ENCODE data around the gene KEAP1. TPM values are rescaled to one million over a fixed set of nuclear protein-coding genes. Genes with fewer than 3 reads are reported as not detected.

The KEAP1 gene
- total and polyA plus RNA-seq, 2 of the 13 experiments (the other 11 are each of a cell fraction or from before 2014, with no cell fraction given): 56.7 to 72.9 TPM

DNA sequence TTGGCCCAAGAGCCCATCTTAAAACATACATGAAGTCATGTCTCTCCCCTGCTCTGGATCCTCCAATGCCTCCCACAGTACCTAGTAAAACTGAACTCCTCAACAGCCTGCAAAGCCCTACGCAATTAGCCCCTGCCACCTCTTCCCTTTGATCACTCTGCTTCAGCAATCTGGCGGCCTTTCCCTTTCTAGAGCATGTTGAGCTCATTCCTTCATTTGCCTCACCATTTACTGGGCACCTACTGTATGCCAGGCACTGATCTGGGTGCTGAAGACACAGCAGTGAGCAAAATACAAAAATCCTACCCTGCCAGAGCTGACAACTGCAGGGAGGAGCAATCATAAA lies 2.9 kb downstream of the KEAP1 start:
- Histone ChIP-seq H3K27ac (ENCODE audit: extremely low read length, insufficient read depth, low read length) (peak overlapping the region; percentile 27), H3K4me3 (replicated peaks in 1 of 3; ENCODE audit: insufficient read depth in 1 of 3, low read depth in 2 of 3, low read length in 3 of 3) (no peak overlapping the region), H3K27me3 (ENCODE audit: control insufficient read depth in 1 of 2, insufficient read depth in 2 of 2, low read length in 2 of 2) (no peaks in the 10 kb centered on the region), H3K4me1 (ENCODE audit: insufficient read depth, low read length) (peaks cover 43% of the 10 kb centered on the region), H3K9ac (ENCODE audit: insufficient read depth, low read depth, low read length) (no peak overlapping the region), H3K9me3 (ENCODE audit: low read length) (no peaks in the 10 kb centered on the region), H3K36me3 (replicated peaks in 1 of 2; ENCODE audit: control insufficient read depth in 1 of 2, insufficient read depth in 2 of 2, low read length in 2 of 2) (peaks cover 16 to 39% of the 10 kb centered on the region in 2 experiments), H3K79me2 (ENCODE audit: insufficient read depth, low read length) (peaks cover 49% of the 10 kb centered on the region), H3K4me2 (ENCODE audit: low read depth, low read length) (peak overlapping the region; percentile 6; the same call in 1 of the 2 replicates), H2AFZ (ENCODE audit: low read length) (no peak overlapping the region), H4K20me1 (ENCODE audit: insufficient read depth, low read length) (no peaks in the 10 kb centered on the region)
- DNase-seq (ENCODE audit: low spot score) (no peak), ATAC-seq (no peak), FAIRE-seq (no peak)
- TSS peak; percentile 27 for BruUV-seq (replicated peaks)
- intact Hi-C loops (cut with micrococcal nuclease; ENCODE audit: unreplicated experiment): no loop called here
- WGBS (ENCODE audit: low lambda C conversion rate): 97% methylated on average over 2 of the region's 2 CpGs
- TF ChIP-seq PRPF4 (IDR thresholded peaks at IDR 0.05; ENCODE audit: low read depth, low read length, poor library complexity, severe bottlenecking) (no peak), POLR2G (IDR thresholded peaks at IDR 0.05; ENCODE audit: low read depth, low read length) (peak; percentile 17; the same call in 1 of the 2 replicates)
- ChIA-PET CTCF (ENCODE audit: low intra/inter-chr PET ratio, low total read pairs) (no interaction called here), POLR2A (no interaction called here)
- in situ Hi-C loops (cut with HindIII; ENCODE audit: extremely low pct_ligation_motif_present, low pct_unique_long_range_greater_than_20kb): no loop called here

DNA sequence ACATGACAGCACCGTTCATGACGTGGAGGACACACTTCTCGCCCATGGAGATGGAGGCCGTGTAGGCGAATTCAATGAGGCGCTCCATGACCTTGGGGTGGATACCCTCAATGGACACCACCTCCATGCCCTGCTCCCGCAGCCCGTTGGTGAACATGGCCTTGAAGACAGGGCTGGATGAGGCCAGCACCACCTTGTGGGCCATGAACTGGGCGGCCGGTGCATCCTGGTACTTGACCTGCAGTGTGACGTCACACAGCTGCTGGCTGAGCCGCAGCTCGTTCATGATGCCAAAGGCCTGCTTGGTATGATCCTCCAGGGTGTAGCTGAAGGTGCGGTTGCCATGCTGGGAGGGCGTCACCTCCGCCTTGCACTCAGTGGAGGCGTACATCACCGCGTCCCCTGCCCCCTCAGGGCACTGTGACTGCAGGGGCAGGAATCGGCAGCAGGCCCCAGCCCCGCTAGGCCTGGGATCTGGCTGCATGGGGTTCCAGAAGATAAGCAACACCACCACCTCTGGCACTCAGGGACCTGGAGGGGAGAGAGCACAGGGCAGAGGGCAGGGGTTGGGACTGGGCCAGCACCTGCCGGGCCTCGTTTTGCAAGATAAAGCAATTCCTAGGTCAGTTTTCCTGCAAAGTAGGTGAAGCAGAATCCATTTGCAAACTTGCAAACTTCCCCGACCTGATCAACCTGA lies 3.5 kb downstream of the KEAP1 start:
- no peaks in the 10 kb centered on the region for H3K9me3 ChIP-seq (ENCODE audit: low read length)
- no peak overlapping the region for H3K9ac ChIP-seq (ENCODE audit: insufficient read depth, low read depth, low read length)
- POLR2A ChIA-PET: no interaction called here
- no peak overlapping the region for H2AFZ ChIP-seq (ENCODE audit: low read length)
- CTCF ChIA-PET (ENCODE audit: low intra/inter-chr PET ratio, low total read pairs): no interaction called here
- in situ Hi-C loops (cut with HindIII; ENCODE audit: extremely low pct_ligation_motif_present, low pct_unique_long_range_greater_than_20kb) (no loop called here), intact Hi-C loops (cut with micrococcal nuclease; ENCODE audit: unreplicated experiment) (no loop called here)
- H3K79me2 ChIP-seq (ENCODE audit: insufficient read depth, low read length): peaks cover 49% of the 10 kb centered on the region
- H3K36me3 ChIP-seq (replicated peaks in 1 of 2; ENCODE audit: control insufficient read depth in 1 of 2, insufficient read depth in 2 of 2, low read length in 2 of 2): peaks cover 16 to 42% of the 10 kb centered on the region in 2 experiments
- TF ChIP-seq AGO2 (optimal IDR thresholded peaks at IDR 0.05; ENCODE audit: low read depth, low read length): peak; percentile 82
- TF ChIP-seq, protein P1, sequence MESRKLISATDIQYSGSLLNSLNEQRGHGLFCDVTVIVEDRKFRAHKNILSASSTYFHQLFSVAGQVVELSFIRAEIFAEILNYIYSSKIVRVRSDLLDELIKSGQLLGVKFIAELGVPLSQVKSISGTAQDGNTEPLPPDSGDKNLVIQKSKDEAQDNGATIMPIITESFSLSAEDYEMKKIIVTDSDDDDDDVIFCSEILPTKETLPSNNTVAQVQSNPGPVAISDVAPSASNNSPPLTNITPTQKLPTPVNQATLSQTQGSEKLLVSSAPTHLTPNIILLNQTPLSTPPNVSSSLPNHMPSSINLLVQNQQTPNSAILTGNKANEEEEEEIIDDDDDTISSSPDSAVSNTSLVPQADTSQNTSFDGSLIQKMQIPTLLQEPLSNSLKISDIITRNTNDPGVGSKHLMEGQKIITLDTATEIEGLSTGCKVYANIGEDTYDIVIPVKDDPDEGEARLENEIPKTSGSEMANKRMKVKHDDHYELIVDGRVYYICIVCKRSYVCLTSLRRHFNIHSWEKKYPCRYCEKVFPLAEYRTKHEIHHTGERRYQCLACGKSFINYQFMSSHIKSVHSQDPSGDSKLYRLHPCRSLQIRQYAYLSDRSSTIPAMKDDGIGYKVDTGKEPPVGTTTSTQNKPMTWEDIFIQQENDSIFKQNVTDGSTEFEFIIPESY (CRISPR knock-in tag; IDR thresholded peaks at IDR 0.05): peak; percentile 50; the same call in 1 of the 2 replicates
- no peak for TF ChIP-seq NFYB (CRISPR knock-in tag; IDR thresholded peaks at IDR 0.05)
- no peak for TF ChIP-seq ZNF644 (CRISPR knock-in tag; IDR thresholded peaks at IDR 0.05; ENCODE audit: low read depth)
- TF ChIP-seq POLR2A (IDR thresholded peaks at IDR 0.05; ENCODE audit: insufficient read depth in 1 of 2, low read depth in 2 of 2, low read length in 2 of 2): 0 out of 4 replicates have a peak, but pooled peaks of 1 of the 2 experiments have one; percentile 0
- TF ChIP-seq ZSCAN12 (CRISPR knock-in tag; IDR thresholded peaks at IDR 0.05): no peak
- TF ChIP-seq ZNF891 (CRISPR knock-in tag; IDR thresholded peaks at IDR 0.05): no peak
- no peak for TF ChIP-seq ZNF773 (CRISPR knock-in tag; IDR thresholded peaks at IDR 0.05; ENCODE audit: borderline replicate concordance)
- 0 out of 2 replicates have a peak, but pooled peaks have one; percentile 38 for TF ChIP-seq RXRA (CRISPR knock-in tag; IDR thresholded peaks at IDR 0.05)
- TF ChIP-seq RBFOX2 (IDR thresholded peaks at IDR 0.05; ENCODE audit: low read depth, low read length): peak; percentile 54; the same call in 1 of the 2 replicates
- TF ChIP-seq, protein P2, sequence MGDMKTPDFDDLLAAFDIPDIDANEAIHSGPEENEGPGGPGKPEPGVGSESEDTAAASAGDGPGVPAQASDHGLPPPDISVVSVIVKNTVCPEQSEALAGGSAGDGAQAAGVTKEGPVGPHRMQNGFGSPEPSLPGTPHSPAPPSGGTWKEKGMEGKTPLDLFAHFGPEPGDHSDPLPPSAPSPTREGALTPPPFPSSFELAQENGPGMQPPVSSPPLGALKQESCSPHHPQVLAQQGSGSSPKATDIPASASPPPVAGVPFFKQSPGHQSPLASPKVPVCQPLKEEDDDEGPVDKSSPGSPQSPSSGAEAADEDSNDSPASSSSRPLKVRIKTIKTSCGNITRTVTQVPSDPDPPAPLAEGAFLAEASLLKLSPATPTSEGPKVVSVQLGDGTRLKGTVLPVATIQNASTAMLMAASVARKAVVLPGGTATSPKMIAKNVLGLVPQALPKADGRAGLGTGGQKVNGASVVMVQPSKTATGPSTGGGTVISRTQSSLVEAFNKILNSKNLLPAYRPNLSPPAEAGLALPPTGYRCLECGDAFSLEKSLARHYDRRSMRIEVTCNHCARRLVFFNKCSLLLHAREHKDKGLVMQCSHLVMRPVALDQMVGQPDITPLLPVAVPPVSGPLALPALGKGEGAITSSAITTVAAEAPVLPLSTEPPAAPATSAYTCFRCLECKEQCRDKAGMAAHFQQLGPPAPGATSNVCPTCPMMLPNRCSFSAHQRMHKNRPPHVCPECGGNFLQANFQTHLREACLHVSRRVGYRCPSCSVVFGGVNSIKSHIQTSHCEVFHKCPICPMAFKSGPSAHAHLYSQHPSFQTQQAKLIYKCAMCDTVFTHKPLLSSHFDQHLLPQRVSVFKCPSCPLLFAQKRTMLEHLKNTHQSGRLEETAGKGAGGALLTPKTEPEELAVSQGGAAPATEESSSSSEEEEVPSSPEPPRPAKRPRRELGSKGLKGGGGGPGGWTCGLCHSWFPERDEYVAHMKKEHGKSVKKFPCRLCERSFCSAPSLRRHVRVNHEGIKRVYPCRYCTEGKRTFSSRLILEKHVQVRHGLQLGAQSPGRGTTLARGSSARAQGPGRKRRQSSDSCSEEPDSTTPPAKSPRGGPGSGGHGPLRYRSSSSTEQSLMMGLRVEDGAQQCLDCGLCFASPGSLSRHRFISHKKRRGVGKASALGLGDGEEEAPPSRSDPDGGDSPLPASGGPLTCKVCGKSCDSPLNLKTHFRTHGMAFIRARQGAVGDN (CRISPR knock-in tag; IDR thresholded peaks at IDR 0.05): peak; percentile 40
- H3K4me3 ChIP-seq (replicated peaks in 1 of 3; ENCODE audit: insufficient read depth in 1 of 3, low read depth in 2 of 3, low read length in 3 of 3): no peak overlapping the region
- DNase-seq (ENCODE audit: low spot score): no peak
- ATAC-seq: no peak
- no peaks in the 10 kb centered on the region for H4K20me1 ChIP-seq (ENCODE audit: insufficient read depth, low read length)
- H3K4me2 ChIP-seq (ENCODE audit: low read depth, low read length): 0 out of 2 replicates have a peak overlapping the region, but pooled peaks have one; percentile 6
- H3K27ac ChIP-seq (ENCODE audit: extremely low read length, insufficient read depth, low read length): peak overlapping the region; percentile 27
- H3K4me1 ChIP-seq (ENCODE audit: insufficient read depth, low read length): peaks cover 43% of the 10 kb centered on the region
- WGBS (ENCODE audit: low lambda C conversion rate): 96% methylated on average over 10 of the region's 24 CpGs
- no peaks in the 10 kb centered on the region for H3K27me3 ChIP-seq (ENCODE audit: control insufficient read depth in 1 of 2, insufficient read depth in 2 of 2, low read length in 2 of 2)
- BruUV-seq (replicated peaks): no TSS peak
- no peak for FAIRE-seq

All from HepG2 (cell line).